HG03457 (cell line): Measurements from ENCODE around the gene NFAT5.
"Not testable (repeated sequence)": the region's sequence is repeated elsewhere in the genome, so short reads cannot be mapped to it uniquely, and the experiment has no call there.

Experiments
- ATAC-seq: cut with Tn5 transposase; IDR thresholded peaks from one replicate; pipeline ENCODE4 v1.9.1; 2021; ENCODE audit warnings: moderate number of reproducible peaks; ENCODE audit not compliant: unreplicated experiment

NFAT5 gene

GRCh38 chr16:69554495-69554894 is 11.3 kb upstream of the NFAT5 start:
- no peak for ATAC-seq

GRCh38 chr16:69555437-69555836 is 10.3 kb upstream of the NFAT5 start:
- no peak for ATAC-seq

DNA sequence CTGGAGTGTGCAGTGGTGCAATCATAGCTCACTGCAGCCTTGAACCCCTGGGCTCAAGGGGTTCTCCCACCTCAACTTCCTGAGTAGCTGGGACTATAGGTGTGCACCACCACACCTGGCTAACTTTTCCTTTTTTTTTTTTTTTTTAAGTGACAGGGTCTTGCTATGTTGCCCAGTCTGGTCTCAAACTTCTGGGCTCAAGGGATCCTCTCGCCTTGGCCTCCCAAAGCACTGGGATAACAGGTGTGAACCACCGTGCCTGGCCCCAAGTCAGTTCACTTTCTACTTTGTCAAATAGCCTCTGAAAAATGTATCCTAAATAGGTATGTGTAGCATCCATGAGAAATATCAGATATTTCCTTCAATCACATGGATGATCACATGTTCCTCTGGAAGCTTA is 9.9 kb upstream of the NFAT5 start:
- no peak for ATAC-seq

DNA sequence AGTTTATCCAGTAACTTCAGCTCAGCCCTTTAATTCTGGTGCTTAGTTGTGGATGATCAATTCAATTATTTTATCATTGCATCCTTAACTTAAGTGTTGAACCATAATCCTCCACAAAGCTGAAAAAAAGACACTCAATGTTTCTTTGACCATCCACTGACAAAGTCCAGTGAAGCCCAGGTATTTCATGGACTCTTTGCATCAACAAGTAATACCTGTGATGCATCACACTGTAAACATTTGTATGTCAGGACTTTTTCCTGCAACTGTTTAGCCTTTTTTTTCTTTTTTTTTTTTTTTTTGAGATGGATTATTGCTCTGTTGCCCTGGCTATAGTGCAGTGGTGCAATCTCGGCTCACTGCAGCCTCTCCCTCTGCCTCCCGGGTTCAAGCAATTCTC is 6.6 kb upstream of the NFAT5 start:
- ATAC-seq, result no peak

DNA sequence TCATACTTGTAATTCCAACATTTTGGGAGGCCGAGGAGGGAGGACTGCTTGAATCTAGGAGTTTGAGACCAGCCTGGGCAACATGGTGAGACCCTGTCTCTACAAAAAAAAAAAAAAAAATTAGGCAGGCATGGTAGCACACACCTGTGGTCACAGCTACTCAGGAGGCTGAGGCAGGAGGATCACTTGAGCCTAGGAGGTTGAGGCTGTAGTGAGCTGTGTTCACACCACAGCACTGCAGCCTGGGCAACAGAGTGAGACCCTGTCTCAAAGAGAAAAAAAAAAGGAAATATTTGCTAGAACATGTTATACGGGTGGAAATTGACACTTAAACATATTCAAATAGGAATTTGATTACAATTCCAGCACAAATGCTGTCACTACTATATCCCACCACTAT is 4.4 kb upstream of the NFAT5 start:
- ATAC-seq, result not testable (repeated sequence)

DNA sequence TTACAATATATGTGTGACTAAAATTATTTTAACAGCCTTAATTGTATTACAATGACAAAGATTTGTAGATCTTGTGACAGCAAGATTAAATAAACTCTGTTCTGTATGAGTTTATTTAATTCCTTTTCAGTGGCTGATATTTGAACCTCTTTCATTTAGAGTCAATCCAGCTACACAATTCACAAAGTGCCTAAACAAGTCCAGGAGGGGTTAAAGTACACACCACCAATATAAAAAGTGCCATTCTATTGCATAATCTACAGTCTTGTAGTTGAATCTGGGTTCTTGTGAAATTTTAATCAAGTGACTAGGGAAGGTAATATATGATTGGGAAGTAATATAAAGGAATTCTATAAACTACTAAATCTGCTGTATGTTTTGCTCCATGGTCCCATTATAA is 3.9 kb upstream of the NFAT5 start:
- ATAC-seq, result no peak

GRCh38 chr16:69562813-69563212 is 3.0 kb upstream of the NFAT5 start:
- no peak for ATAC-seq

- ATAC-seq, result peak; percentile 45
Measured at GRCh38 chr16:69563605-69564580, 1.9 kb upstream of the NFAT5 start.

DNA sequence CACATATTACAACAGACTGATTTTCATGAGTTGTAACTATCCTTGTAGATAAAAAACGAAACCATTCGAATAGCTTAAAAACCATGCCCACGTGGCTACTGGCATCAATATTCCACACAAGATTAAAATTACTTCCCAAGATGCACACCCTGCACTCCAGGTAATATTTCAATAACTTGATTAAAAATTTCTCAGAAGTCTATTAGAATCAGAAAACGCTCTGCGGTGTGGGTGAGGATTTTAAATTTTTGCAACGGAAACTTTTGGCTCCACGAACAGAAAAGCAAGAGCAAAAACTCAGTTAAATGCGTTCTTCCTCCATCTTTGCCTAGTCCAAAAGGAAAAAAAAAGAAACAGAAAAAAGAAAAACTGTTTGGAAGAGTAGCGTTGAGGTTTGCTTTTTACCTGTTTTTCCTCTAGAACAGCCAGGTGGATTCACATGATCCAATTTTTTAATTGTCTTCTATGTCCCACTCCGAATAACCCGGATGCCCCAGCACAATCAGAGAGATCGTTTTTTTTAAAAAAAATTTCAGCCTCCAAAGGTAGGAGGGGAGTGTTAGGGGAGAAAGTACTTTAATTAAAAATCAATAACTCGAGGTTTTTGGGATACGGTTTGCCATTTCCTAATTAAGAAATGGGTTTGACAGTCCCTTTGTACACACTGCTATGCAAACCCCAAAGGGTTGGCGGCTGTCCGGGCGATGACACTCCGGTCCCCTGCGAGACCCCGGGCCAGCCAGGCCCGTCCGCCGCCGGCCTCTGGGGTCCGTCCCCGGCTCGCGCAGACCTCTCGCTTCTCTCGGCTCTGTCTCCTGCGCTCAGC is 708 bp upstream of the NFAT5 start:
- ATAC-seq, result peak; percentile 17

DNA sequence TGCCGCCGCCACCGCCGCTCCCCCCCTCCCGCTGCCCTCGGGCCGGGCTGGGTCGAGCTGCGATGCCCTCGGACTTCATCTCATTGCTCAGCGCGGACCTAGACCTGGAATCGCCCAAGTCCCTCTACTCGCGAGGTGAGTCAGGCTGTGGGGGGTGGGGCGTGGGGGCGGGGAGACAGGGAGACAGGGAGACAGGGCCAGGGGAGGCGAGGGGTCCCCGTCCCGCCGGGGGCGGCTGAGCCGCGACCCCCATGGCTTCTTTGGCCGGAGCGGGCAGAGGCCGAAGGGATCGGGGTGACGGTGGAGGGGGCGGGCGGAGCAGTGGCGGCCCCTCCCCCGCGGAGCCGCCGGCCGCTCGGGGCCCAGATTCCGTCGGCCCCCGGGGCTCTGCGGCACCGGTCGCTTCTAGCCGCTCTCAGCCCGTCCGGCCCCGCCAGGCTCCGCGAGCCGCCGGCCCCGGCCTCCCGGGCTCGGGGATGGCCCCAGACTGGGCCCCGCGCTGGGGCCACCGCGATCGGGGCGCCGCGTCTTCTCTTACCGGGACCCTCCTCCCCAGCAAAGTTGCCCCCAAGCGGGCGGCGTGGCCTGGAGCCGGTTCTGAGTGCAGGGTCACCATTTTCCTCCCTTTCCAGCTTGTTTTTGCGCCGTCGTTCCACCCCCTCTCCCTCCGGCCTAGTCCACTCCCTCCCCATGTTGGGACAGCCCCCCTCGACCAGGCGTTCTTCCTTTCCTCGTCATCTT is 644 bp downstream of the NFAT5 start:
- ATAC-seq, result peak; percentile 5

GRCh38 chr16:69566981-69567680 is 1.4 kb downstream of the NFAT5 start:
- no peak for ATAC-seq

DNA sequence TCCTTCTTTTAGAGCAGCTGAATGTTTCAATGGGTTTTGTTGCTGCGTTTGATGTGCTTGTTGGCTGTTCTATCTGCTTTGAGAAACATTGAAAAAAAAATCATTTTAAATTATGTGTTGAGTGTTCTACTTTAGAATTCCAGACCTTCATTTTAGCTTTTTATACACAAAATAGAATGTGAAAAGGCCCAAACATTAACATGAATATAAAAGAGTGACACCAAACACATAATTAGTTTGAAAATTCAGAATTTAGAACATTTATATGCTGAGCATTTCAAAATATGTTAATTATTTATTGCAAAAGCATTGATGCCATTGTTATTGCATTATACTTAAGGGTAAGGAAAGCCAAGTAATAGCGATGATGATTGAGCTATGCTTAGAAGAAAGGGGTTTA is 2.9 kb downstream of the NFAT5 start:
- no peak for ATAC-seq

- ATAC-seq, result not testable (repeated sequence)
Measured at GRCh38 chr16:69578771-69579170, 13.0 kb downstream of the NFAT5 start.

- no peak for ATAC-seq
Measured at GRCh38 chr16:69579783-69580481, 14.2 kb downstream of the NFAT5 start.

- no peak for ATAC-seq
Measured at GRCh38 chr16:69581297-69581696, 15.5 kb downstream of the NFAT5 start.

DNA sequence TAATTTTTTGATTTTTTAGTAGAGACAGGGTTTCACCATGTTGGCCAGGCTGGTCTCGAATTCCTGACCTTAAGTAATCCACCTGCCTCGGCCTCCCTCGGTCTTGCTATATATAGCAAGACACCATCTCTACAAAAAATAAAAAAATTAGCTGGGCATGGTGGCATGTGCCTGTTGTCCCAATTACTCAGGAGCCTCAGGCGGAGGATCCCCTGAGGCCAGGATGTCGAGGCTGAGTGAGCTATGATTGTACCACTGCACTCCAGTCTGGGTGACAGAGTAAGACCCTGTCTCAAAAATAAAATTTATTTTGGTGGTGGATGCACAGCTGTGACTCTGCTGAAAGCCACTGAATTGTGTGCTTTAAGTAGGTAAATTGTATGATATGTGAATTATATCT is 18.7 kb downstream of the NFAT5 start:
- not testable (repeated sequence) for ATAC-seq

- ATAC-seq, result no peak
Measured at GRCh38 chr16:69589434-69590269, 23.9 kb downstream of the NFAT5 start.

DNA sequence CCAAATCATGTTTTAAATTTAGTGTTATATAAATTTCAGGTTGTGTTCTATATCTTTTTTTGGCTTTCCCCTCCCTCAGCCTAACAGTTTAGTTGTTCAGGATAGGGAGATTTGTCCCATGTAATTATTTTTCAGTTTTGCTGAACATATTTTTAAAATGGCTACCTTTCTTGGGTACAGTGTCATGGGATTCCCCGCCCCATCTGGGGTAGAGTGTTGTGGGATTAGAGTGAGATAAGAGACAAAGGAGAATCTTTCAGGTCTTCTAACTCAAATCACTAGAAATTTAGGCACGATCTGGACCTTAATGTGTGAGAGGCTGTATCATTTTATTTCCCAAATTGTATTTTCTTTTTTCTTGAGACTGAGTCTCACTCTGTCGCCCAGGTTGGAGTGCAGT is 24.8 kb downstream of the NFAT5 start:
- ATAC-seq, result no peak

- no peak for ATAC-seq
Measured at GRCh38 chr16:69593751-69594255, 28.0 kb downstream of the NFAT5 start.
